Type B pancreatic cell (in vitro differentiated cells): Measurements from ENCODE around the gene CRAMP1. TPM values are rescaled to one million over a fixed set of nuclear protein-coding genes. Genes with fewer than 3 reads are reported as not detected.

Source experiments
- DNase-seq: peaks from one replicate; pipeline ENCODE4 v3.0.0; 2021; ENCODE audit warnings: mixed read lengths; ENCODE audit not compliant: unreplicated experiment; ENCODE audit errors: extremely low spot score
- H3K27ac Mint-ChIP-seq: 2 replicates; pipeline ENCODE4 v1.8.0; 2021; ENCODE audit warnings: mild to moderate bottlenecking, mixed read lengths
- H3K27me3 Mint-ChIP-seq: 2 replicates; pipeline ENCODE4 v1.8.0; 2021; ENCODE audit warnings: mixed read lengths
- H3K36me3 Mint-ChIP-seq: 2 replicates; pipeline ENCODE4 v1.8.0; 2021; ENCODE audit warnings: mixed read lengths
- H3K4me1 Mint-ChIP-seq: one replicate; pipeline ENCODE4 v1.8.0; 2021; ENCODE audit warnings: mixed read lengths; ENCODE audit not compliant: unreplicated experiment
- H3K4me3 Mint-ChIP-seq: 2 replicates; pipeline ENCODE4 v1.8.0; 2021; ENCODE audit warnings: mild to moderate bottlenecking, mixed read lengths
- H3K9me3 Mint-ChIP-seq: 2 replicates; pipeline ENCODE4 v1.8.0; 2021; ENCODE audit warnings: mixed read lengths
- total RNA-seq: library from RNA; stranded (reverse); gene quantifications from 2 replicates; pipeline ENCODE4 v1.2.1, GENCODE V29; 2021; ENCODE audit warnings: low replicate concordance
- TF ChIP-seq, protein P1 (sequence below): fragments of 200-600 bp; sonication (generic); conservative IDR thresholded peaks from 2 replicates; pipeline ENCODE4 v1.5.0; 2021; ENCODE audit warnings: antibody characterized with exemption, mild to moderate bottlenecking

Gene CRAMP1
- total RNA-seq, 1 donor from 2014 or later, result 31.4 TPM

DNA sequence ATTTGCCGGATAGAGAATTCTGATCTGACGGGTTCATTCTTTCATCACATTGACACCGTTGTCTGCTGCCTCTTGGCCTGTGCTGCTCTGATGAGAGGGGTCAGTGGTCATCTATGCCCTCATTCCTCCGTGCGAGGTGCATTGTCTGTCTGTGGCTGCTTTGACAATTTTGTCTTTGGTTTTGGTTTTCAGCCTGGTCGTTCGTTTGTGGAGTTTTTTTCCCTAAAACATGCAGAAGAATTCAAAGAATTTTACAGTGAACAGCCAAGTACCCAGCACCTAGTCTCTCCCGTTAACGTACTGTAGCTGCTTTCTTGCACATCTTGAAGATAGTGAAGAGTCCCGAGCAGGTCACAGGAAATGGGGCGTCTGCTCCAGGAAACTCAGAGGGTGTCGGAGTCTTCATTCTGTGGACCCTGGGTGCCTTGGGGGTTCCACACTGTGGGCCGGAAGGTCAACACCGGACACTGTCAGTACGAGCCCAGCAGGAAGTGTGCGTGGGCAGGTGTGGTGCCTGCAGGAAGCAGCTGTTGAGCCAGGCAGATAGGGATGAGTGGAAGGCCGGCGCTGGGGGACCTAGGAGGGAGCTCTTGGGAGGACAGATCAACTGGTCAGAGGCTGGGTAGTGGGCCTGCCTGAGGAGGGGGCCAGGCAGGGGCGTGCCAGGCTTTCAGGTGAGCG, 28.2 kb downstream of the CRAMP1 start:
- no peaks in the 10 kb centered on the region for H3K27me3 Mint-ChIP-seq
- TF ChIP-seq, protein P1, sequence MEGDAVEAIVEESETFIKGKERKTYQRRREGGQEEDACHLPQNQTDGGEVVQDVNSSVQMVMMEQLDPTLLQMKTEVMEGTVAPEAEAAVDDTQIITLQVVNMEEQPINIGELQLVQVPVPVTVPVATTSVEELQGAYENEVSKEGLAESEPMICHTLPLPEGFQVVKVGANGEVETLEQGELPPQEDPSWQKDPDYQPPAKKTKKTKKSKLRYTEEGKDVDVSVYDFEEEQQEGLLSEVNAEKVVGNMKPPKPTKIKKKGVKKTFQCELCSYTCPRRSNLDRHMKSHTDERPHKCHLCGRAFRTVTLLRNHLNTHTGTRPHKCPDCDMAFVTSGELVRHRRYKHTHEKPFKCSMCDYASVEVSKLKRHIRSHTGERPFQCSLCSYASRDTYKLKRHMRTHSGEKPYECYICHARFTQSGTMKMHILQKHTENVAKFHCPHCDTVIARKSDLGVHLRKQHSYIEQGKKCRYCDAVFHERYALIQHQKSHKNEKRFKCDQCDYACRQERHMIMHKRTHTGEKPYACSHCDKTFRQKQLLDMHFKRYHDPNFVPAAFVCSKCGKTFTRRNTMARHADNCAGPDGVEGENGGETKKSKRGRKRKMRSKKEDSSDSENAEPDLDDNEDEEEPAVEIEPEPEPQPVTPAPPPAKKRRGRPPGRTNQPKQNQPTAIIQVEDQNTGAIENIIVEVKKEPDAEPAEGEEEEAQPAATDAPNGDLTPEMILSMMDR, result no peak
- H3K9me3 Mint-ChIP-seq, result no peaks in the 10 kb centered on the region
- peaks cover 11% of the 10 kb centered on the region for H3K36me3 Mint-ChIP-seq
- H3K27ac Mint-ChIP-seq, result no peak overlapping the region
- no peak overlapping the region for H3K4me3 Mint-ChIP-seq
- H3K4me1 Mint-ChIP-seq, result no peaks in the 10 kb centered on the region
- DNase-seq, result no peak

DNA sequence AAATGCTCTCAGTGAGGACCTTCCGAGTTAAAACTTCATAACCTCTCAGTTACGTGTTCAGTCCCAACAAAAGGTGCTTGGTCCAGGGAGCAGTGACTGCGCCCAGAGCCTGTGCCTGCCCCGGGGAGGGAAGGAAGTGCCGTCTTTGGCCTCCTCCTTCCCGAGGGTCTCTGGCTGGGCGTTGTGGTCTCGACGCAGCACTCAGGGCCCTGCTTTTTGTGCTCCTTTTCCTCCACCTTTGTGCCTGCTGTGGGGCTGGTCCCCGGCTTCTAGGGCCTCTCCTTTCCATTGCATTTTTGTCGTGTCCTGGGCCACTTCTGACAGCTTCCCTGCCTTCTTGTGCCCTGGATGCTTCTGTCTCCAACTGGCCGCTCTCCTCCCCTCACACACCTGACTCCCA, 29.1 kb downstream of the CRAMP1 start:
- Mint-ChIP-seq H3K9me3 (no peaks in the 10 kb centered on the region), H3K27ac (no peak overlapping the region), H3K4me3 (no peak overlapping the region), H3K27me3 (no peaks in the 10 kb centered on the region), H3K36me3 (peaks cover 15% of the 10 kb centered on the region), H3K4me1 (no peaks in the 10 kb centered on the region)
- TF ChIP-seq, protein P1, result no peak
- no peak for DNase-seq

DNA sequence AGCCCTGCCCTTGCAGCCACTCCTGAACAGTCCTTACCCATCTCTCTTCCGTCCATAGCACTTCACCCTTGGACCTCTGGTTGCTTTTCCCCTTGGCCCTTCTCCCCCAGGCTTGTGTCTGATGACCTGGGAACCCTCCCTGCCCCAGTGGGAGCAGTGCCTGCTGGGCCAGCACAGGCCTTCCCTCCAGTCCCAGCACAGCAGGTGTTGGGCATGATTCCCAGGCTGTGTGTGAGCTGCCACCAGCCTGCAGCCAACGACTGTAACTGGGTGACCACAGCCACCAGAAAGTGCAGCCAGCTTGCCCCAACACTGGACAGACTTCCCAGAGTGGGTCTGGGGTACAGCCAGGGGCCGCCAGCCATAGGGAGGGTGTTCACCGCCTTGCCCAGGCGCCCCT, 30.0 kb downstream of the CRAMP1 start:
- H3K9me3 Mint-ChIP-seq, result no peaks in the 10 kb centered on the region
- H3K27ac Mint-ChIP-seq, result no peak overlapping the region
- H3K4me3 Mint-ChIP-seq, result no peak overlapping the region
- TF ChIP-seq, protein P1, result no peak
- no peak for DNase-seq
- H3K4me1 Mint-ChIP-seq, result no peaks in the 10 kb centered on the region
- H3K36me3 Mint-ChIP-seq, result peaks cover 21% of the 10 kb centered on the region
- no peaks in the 10 kb centered on the region for H3K27me3 Mint-ChIP-seq

DNA sequence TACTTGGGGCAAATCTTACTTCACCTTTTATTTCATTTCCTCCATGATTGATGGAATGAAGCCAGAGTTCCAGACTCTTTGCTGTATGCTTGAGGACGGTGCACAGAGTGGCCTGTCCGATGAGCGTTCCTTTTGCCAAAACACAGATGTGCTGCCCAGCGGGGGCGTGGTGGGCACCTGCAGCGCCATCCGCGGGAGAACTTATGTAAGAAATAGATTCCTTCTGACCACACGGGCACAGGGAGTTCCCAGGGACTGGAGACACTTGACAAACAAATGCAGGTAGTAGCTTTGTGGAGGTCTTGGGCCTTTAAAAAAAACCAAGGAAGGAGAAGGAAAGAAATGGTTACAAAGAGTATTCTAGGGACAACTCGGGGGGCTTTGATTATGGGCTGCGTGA, 30.6 kb downstream of the CRAMP1 start:
- no peaks in the 10 kb centered on the region for H3K27me3 Mint-ChIP-seq
- DNase-seq, result no peak
- peaks cover 22% of the 10 kb centered on the region for H3K36me3 Mint-ChIP-seq
- no peak overlapping the region for H3K4me3 Mint-ChIP-seq
- no peak overlapping the region for H3K27ac Mint-ChIP-seq
- no peaks in the 10 kb centered on the region for H3K4me1 Mint-ChIP-seq
- TF ChIP-seq, protein P1, result no peak
- H3K9me3 Mint-ChIP-seq, result no peaks in the 10 kb centered on the region

DNA sequence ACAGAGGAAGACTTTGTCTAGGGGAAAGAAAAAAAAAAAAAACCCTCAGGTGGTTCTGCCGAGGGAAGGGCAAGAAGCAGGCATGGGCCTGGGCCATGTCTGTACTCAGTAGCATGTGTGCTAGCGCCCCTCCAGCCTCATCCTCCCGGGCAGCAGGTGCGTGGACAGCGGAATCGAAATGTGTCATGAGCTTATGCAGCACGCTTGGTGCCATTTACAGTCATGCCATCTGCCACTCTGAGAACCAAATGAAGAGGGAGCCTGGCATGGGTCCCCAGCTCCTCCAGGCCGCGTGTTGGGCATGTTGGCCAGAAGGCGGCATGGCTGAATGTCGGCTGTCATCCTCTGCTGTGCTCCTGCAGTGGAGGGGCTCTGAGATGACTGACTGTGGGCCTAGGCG, 31.4 kb downstream of the CRAMP1 start:
- Mint-ChIP-seq H3K27me3 (no peaks in the 10 kb centered on the region), H3K4me1 (no peaks in the 10 kb centered on the region), H3K4me3 (no peak overlapping the region), H3K9me3 (no peaks in the 10 kb centered on the region), H3K27ac (no peak overlapping the region), H3K36me3 (peaks cover 20% of the 10 kb centered on the region)
- TF ChIP-seq, protein P1, result no peak
- DNase-seq, result no peak
